ENCODE results near the gene SMIM43. TPM values are rescaled to one million over a fixed set of nuclear protein-coding genes. Genes with fewer than 3 reads are reported as not detected.
A peak's percentile ranks its signal among the peaks of the same experiment; 100 is the strongest.
"Not testable (repeated sequence)": the region's sequence is repeated elsewhere in the genome, so short reads cannot be mapped to it uniquely, and the experiment has no call there.

Gene SMIM43
- total RNA-seq, 2 donors from 2014 or later = 0.21 TPM; not detected in 1

- DNase-seq = peak; percentile 25
- no peaks in the 10 kb centered on the region for H3K9me3 ChIP-seq
- intact Hi-C loops (cut with DNase I) = loop anchor here (10.0 kb wide), 1 partner anchor 252 kb away; no protein-coding TSS in a partner anchor
- no peaks in the 10 kb centered on the region for H3K36me3 ChIP-seq
- no peaks in the 10 kb centered on the region for H3K27me3 ChIP-seq
- H3K4me1 ChIP-seq = no peaks in the 10 kb centered on the region
- no peak overlapping the region for H3K4me3 ChIP-seq
- H3K9ac ChIP-seq (ENCODE audit: low read depth in 2 of 2, low read length in 2 of 2) = no peak overlapping the region
- TF ChIP-seq CTCF (IDR thresholded peaks at IDR 0.05) = peak; percentile 26
- H3K27ac ChIP-seq = no peak overlapping the region
Measured at GRCh38 chr4:121736735-121737351, 28.1 kb downstream of the SMIM43 start.

GRCh38 chr4:121734571-121734970 lies 30.4 kb downstream of the SMIM43 start:
- Histone ChIP-seq H3K27ac (no peak overlapping the region), H3K4me3 (no peak overlapping the region), H3K9me3 (no peaks in the 10 kb centered on the region), H3K4me1 (no peaks in the 10 kb centered on the region), H3K27me3 (no peaks in the 10 kb centered on the region), H3K36me3 (no peaks in the 10 kb centered on the region), H3K9ac (ENCODE audit: low read depth in 2 of 2, low read length in 2 of 2) (no peak overlapping the region)
- no peak for TF ChIP-seq CTCF (IDR thresholded peaks at IDR 0.05)
- DNase-seq = no peak
- intact Hi-C loops (cut with DNase I) = loop anchor here (10.0 kb wide), 1 partner anchor 250 kb away; no protein-coding TSS in a partner anchor

- H3K4me3 ChIP-seq = no peak overlapping the region
Measured at GRCh38 chr4:121733942-121734341, 31.0 kb downstream of the SMIM43 start.

GRCh38 chr4:121729753-121730152 lies 35.2 kb downstream of the SMIM43 start:
- not testable (repeated sequence) for H3K4me1 ChIP-seq; H3K27me3 ChIP-seq; H3K9ac ChIP-seq (ENCODE audit: low read depth in 2 of 2, low read length in 2 of 2); H3K36me3 ChIP-seq; H3K9me3 ChIP-seq; H3K4me3 ChIP-seq; H3K27ac ChIP-seq; DNase-seq
- intact Hi-C loops (cut with DNase I) = loop anchor here (5.0 to 10.0 kb wide), 2 partner anchors 245 to 357 kb away; no protein-coding TSS in a partner anchor

More at GRCh38 chr4:121733942-121734341, 31.0 kb downstream of the SMIM43 start:
- no peaks in the 10 kb centered on the region for H3K4me1 ChIP-seq
- H3K27me3 ChIP-seq = no peaks in the 10 kb centered on the region
- no peak for TF ChIP-seq CTCF (IDR thresholded peaks at IDR 0.05)
- no peak overlapping the region for H3K27ac ChIP-seq
- no peaks in the 10 kb centered on the region for H3K9me3 ChIP-seq
- no peak for DNase-seq
- intact Hi-C loops (cut with DNase I) = loop anchor here (10.0 kb wide), 1 partner anchor 249 kb away; no protein-coding TSS in a partner anchor
- no peaks in the 10 kb centered on the region for H3K36me3 ChIP-seq
- no peak overlapping the region for H3K9ac ChIP-seq (ENCODE audit: low read depth in 2 of 2, low read length in 2 of 2)

- Histone ChIP-seq H3K9ac (ENCODE audit: low read depth in 2 of 2, low read length in 2 of 2) (no peak overlapping the region), H3K9me3 (no peaks in the 10 kb centered on the region), H3K4me1 (no peaks in the 10 kb centered on the region), H3K4me3 (no peak overlapping the region), H3K27me3 (no peaks in the 10 kb centered on the region), H3K27ac (no peak overlapping the region), H3K36me3 (no peaks in the 10 kb centered on the region)
- no peak for TF ChIP-seq CTCF (IDR thresholded peaks at IDR 0.05)
- DNase-seq = no peak
- intact Hi-C loops (cut with DNase I) = loop anchor here (5.0 kb wide), 1 partner anchor 357 kb away; no protein-coding TSS in a partner anchor
Measured at GRCh38 chr4:121728798-121729226, 36.2 kb downstream of the SMIM43 start.

- no peak overlapping the region for H3K4me3 ChIP-seq
- intact Hi-C loops (cut with DNase I) = loop anchor here (5.0 kb wide), 1 partner anchor 356 kb away; no protein-coding TSS in a partner anchor
- H3K27me3 ChIP-seq = no peaks in the 10 kb centered on the region
- no peak overlapping the region for H3K9ac ChIP-seq (ENCODE audit: low read depth in 2 of 2, low read length in 2 of 2)
- H3K27ac ChIP-seq = no peak overlapping the region
- no peak for TF ChIP-seq CTCF (IDR thresholded peaks at IDR 0.05)
- H3K36me3 ChIP-seq = no peaks in the 10 kb centered on the region
- DNase-seq = no peak
- no peaks in the 10 kb centered on the region for H3K9me3 ChIP-seq
- H3K4me1 ChIP-seq = no peaks in the 10 kb centered on the region
Measured at GRCh38 chr4:121728066-121728465, 36.9 kb downstream of the SMIM43 start.
